Loucy (cell line): ENCODE measurements around the gene COIL.

Source experiments
- EZH2phosphoT487 ChIP-seq: fragments of 200-600 bp; IDR thresholded peaks from 2 replicates; pipeline ENCODE4 v1.6.1; 2018; ENCODE audit warnings: antibody characterized with exemption, mild to moderate bottlenecking, moderate library complexity, borderline replicate concordance
- TF ChIP-seq, protein P1 (sequence below): fragments of 200-600 bp; sonication (generic); conservative IDR thresholded peaks from 2 replicates; pipeline ENCODE4 v1.5.1; 2014; ENCODE audit warnings: mild to moderate bottlenecking, antibody characterized with exemption, low read length

- TF ChIP-seq, protein P1, sequence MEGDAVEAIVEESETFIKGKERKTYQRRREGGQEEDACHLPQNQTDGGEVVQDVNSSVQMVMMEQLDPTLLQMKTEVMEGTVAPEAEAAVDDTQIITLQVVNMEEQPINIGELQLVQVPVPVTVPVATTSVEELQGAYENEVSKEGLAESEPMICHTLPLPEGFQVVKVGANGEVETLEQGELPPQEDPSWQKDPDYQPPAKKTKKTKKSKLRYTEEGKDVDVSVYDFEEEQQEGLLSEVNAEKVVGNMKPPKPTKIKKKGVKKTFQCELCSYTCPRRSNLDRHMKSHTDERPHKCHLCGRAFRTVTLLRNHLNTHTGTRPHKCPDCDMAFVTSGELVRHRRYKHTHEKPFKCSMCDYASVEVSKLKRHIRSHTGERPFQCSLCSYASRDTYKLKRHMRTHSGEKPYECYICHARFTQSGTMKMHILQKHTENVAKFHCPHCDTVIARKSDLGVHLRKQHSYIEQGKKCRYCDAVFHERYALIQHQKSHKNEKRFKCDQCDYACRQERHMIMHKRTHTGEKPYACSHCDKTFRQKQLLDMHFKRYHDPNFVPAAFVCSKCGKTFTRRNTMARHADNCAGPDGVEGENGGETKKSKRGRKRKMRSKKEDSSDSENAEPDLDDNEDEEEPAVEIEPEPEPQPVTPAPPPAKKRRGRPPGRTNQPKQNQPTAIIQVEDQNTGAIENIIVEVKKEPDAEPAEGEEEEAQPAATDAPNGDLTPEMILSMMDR: no peak
- no peak for TF ChIP-seq EZH2phosphoT487
Observed at GRCh38 chr17:57001541-57001940, 40.7 kb upstream of the COIL start.
